Activated naive CD4-positive, alpha-beta T cell treated with Interleukin-2 at 50 U/mL for 16 hours (primary cell): Measurements from ENCODE around the gene MUC2.

ENCODE experiments used
- DNase-seq: peaks from one replicate; pipeline ENCODE4 v3.0.0-alpha.2; 2020

MUC2 gene

DNA sequence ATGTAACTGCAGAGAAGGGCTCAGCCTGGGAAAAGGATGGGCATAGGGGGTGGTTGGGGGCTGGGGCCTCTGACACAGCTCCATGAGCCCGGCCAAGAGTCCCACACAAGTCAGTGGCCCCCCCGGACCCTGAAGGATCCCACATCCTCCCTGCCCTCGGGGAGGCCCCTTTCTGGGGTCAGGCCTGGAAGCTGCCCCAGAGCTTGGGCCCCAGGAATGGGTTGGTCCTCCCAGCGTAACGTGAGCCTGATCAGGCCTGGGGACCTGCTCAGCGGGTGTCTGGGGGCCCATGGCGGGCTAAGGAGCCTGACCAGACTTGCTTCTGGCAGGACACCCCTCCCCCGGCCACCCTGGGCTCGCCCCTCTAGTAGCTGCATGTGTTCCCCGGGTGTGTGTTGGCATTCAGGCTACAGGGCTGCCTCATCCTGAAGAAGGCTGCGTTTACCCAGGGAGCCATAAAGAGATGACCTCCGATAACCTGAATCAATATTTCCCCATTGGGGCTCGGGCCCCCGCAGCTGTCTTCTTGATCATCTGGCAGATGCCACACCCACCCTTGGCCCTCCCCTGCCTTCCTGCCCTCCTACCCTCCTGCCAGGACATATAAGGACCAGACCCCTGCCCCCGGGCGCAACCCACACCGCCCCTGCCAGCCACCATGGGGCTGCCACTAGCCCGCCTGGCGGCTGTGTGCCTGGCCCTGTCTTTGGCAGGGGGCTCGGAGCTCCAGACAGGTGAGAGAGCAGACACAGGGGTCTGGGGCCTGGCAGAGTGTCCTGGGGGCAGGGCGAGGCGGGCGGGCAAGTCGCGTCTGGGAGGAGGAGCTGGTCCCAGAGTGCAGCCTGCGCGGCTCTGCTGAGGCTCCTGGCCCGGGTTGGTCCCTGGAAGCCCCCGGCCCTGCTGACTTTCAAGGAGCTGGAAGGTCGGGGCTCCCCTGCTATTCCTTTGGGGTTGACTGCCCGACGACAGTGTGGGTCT, at the start of gene MUC2:
Gene MUC2 (plus strand): TSS at position 631 of the 978 bp plus-strand sequence.
- no peak for DNase-seq

GRCh38 chr11:1025410-1026162, 49.1 kb upstream of the MUC2 start:
- DNase-seq: no peak

DNA sequence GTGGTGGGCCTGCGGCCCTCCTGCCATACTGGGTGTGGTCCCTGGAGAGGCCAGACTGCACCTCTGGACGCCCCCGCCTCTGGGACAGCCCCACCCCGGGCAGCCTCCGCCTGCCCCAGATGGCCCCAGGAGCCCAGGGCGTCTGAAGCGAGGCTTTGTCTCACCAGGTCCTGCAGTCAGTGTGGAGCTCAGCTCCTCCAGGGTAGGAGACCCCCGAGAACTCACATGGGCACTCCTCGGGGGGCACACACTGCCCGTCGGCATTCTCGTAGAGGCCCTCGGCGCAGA, 48.6 kb upstream of the MUC2 start:
- DNase-seq: no peak

DNA sequence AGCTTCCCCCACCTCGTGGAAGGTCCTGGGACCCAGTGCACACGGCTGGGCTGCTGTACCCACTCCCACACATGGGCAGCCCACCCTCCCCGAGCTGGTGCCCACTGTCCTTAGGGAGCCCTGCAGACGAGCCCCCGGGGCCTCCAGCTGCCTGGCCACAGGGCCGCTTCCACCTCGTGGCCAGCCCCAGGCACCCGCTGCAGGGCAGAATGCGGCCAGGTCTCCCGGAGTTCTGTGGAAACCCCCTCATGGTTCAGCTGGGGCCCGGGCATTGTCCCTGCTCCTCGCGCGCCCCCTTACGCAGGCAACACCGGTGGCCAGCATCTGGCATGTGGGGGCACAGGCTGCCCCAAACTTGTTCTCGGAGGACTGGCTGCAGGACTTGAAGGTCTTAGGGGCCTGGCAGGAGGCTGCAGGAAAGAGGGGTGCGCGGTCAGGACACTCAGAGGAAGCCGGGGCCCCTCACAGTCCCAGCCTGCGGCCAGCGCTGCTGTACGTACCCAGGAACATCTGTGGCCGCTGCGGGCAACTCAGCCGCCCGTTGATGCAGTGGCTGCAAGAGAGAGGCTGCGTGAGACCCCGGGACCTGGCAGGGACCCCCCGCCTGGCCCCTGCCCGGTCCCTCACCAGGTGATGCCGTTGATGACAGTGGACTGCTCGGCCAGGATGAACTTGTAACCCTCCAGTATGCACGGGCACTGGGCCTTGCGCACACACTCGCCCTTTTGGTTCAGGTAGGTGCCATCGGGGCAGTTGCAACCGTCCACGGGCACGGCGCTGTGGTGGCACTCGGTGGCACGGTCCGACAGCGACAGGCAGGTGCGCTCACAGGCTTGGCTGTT, 47.8 kb upstream of the MUC2 start:
- DNase-seq: no peak

DNA sequence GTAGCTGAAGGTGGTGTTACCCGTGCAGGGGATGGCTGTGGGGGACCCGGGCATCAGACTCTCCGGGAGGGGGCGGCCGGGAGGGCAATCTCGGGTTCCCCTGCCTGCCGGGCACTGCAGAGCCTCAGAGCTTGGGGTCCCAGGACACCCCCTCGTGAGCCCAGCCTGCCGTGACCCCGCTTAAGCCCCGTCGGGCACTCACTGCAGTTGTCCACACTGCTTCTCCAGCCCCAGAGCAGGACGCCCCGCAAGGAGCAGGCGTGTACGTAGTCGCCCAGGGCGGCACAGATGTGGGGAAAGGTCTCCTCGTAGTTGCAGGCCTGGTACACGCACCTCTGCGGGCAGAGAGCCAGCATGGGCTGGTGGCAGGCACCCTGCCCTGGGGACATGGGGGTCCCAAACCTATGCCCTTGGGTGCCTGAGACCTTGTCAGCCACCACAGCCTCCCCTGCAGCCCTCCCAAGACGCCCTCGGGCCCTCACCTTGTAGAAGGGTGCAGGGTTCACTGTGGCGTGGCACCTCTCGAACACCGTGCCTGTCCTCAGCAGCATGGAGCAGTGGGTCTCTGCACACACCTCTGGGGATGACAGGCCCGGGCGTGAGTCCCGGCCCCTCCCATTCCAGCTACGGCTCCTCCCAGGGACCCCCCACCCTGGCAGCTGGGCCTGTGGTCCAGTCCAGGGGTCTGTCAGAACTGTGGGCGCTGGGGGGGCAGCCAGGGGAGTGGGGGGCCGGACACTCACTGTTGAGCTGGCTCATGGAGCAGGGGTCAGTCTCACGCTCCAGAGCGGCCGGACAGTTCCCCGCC, 47.0 kb upstream of the MUC2 start:
- DNase-seq: no peak

- no peak for DNase-seq
Observed at GRCh38 chr11:1028291-1028540, 46.5 kb upstream of the MUC2 start.

DNA sequence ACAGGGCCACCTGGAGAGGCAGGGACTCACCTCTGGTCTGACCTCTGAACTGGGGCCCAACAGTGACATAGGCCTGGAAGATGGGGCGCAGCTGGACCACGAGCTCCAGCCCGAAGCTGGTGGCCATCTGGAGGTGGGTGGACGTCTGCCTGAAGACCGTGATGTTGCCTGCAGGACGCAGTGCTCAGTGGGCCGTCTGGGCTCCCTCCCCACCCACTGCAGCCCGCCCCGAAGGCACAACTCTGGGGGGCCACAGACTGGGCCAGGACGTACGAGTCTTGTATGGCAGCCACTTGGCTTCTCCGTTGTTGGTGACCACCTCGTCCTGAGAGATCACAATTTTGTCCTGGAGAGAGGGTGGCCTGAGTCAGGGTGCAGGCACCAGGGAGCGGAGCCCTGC, 46.1 kb upstream of the MUC2 start:
- no peak for DNase-seq

GRCh38 chr11:1029051-1029450, 45.6 kb upstream of the MUC2 start:
- DNase-seq: no peak

- no peak for DNase-seq
Observed at GRCh38 chr11:1029654-1030053, 45.0 kb upstream of the MUC2 start.

DNA sequence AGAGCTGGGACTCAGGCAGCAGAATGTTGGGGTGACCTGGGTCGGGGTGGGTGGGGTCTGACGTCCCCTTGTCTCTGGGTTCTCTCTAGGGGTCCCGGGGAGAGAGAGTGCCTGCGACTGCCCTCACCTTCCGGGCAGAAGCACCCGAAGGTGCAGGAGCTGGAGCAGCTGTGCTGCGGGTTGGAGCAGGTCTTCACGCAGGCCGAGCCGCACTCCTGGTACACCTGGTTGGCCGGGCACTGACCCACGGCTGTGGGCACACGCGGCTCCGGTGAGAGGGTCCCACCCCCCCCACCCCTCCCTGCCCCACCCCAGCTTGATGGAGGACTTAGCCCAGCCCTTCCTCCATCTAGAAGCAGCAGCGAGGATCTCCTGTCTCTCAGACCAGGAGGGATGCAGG, 44.6 kb upstream of the MUC2 start:
- DNase-seq: no peak

GRCh38 chr11:1030556-1030955, 44.1 kb upstream of the MUC2 start:
- DNase-seq: no peak

DNA sequence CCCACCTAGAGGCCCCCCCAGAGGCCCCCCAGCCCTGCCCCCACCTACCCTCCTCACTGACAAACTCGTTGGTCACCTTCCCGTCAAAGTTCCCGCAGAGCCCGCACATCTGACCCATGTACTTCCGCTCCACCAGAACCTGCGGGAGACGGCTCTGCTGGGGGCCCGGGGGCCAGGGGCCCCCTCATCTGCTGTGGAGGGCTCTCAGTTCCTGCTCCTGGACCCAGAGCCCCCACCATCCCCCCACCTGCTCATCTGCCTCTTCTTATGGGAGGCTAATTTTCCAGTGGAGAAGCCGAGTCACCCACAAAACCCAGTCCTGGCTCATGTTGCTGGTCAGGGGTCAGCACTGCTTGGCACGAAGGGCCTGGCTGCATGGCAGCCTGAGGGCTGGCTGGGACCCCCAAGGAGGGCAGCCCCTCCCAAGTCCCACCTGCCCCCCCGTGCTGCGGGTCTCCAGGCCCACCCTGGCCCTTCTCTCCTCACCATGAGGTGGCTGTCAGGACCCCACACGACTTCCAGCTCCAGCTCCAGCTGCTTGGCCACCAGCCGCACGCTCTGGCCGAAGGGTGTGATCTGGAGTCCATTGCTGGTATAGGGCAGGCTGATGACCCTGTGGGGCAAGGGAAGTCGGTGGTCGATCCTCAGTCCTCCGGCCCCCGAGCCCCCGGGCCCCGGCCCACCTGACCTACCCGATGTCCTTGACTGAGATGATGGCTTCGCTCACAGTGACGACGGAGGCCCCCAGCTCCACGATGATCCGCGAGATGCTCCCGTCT, 43.4 kb upstream of the MUC2 start:
- no peak for DNase-seq

DNA sequence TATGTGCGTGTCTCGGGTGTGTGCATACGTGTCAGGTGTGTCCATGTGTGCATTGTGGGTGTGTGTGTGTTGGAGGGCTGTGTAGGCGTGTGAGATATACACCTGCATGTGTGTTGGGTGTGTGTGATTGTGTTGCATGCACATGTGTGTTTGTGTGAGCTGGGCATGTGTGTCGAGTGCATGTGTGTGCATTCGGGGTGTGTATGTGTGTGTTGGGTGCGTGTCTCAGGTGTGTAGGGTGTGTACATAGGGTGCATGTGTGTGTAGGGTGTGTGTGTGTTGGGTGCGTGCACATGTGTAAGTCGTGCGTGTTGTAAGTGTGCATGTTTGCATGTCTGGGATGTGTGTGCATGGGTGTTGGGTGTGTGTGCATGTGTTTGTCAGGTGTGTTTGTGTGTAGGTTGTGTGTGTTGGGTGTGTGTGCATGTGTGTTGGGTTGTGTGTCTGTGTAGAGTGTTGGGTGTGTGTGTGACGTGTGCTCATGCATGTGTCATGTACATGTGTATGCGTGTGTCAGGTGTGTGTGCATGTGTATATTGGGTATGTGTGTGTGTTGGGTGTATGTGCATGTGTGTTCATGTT, 42.3 kb upstream of the MUC2 start:
- DNase-seq: no peak

GRCh38 chr11:1033016-1033798, 41.5 kb upstream of the MUC2 start:
- no peak for DNase-seq

- DNase-seq: no peak
Observed at GRCh38 chr11:1034001-1034400, 40.7 kb upstream of the MUC2 start.

GRCh38 chr11:1034456-1035295, 40.0 kb upstream of the MUC2 start:
- no peak for DNase-seq

DNA sequence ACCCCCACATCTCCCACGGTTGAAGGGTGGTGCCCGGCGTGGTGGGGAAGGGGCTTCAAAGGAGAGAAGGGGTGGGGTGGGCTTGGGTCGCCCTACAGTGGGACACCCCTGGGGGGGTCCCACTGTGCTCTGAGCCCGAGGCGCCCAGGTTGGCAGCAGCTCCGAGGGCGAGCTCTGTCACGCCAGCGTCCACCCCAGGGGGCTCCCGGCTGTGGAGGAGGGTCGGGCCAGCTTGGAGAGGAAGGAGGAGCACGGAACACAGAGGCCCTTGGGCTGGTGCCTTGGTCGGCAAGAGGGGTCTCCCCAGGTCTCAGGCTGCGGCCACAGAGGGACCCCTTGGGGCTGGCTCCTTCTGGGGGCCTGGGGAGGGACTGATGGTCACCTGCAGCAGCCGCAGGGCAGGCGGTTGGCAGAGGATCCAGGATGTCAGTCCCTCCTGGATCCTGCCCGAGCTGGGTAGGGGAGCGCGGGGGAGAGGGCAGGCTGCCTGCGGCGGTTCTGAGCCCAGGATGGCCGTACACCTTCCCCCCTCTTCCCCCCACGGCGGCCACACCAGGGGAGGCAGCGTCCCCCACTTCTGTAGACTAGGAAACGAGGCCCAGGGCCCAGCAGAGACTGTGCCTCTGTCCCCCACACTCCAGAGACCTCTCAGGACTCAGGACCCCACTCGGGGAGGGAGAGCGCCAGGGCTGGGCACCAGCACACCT, 38.9 kb upstream of the MUC2 start:
- DNase-seq: no peak

DNA sequence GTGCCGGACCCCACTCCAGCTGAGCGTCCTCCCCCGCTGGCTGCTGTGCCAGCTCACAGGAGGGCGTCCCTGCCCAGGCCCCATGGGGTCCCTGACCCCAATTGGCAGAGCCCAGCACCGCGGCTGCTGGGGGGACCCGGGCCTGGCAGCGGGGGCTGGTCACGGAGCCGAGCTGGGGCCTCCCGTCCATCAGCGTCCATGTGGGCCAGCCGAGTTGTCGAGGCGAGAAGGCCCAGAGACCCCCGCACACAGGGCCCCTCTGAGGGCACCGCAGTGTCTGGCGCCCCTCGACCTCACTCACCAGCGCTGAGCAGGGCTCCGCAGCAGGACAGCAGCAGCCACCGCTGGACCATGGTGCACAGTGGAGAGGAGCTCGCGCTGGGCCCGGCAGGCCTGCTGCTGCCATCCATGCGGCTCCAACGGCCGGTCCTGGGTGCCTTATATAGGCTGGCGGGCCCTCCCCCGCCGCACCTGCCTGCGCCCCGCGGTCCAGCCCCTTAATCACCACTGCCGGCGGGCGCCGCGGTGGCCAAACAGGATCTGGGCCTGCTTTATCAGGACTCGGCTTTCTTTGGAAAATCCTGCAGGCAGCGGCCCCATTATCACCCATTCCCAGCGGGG, 38.3 kb upstream of the MUC2 start, which contains the start of gene MUC6:
Gene MUC6 (minus strand): TSS at position 416 of the 621 bp plus-strand sequence. CDS start 63 bp downstream, at position 353.
- no peak for DNase-seq
